H1 (cell line): ENCODE measurements around the gene LYPD6B. TPM values are rescaled to one million over a fixed set of nuclear protein-coding genes. Genes with fewer than 3 reads are reported as not detected.

Source experiments
- CTCF ChIA-PET: fragments of 300-600 bp; sonication (Branson Sonifier 250); formaldehyde crosslinking; loops from one replicate; lab custom pipeline; 2021; ENCODE audit not compliant: partially characterized antibody; lab: Charles Lee
- POLR2A ChIA-PET: fragments of 300-600 bp; sonication (Branson Sonifier 250); formaldehyde crosslinking; loops from one replicate; lab custom pipeline; 2021; ENCODE audit warnings: inconsistent platforms; ENCODE audit not compliant: partially characterized antibody; lab: Charles Lee
- DNase-seq, 2 experiments: peaks; one replicate each; pipeline versions ENCODE4 v3.0.0 to v3.0.0-alpha.2; 2010 to 2022; ENCODE audit warnings: low spot score in 2 of 2, low read depth in 1 of 2, mixed read lengths in 1 of 2
- FAIRE-seq: peaks from 2 replicates; lab custom pipeline; 2011; peaks lifted over from hg19 to GRCh38; lab: Jason Lieb, UNC
- H2AFZ ChIP-seq: 2 replicates; pipeline ENCODE4 v1.8.1; 2012; ENCODE audit warnings: low read length, inconsistent platforms
- H2AK5ac ChIP-seq: 2 replicates; pipeline ENCODE4 v1.6.1; 2013; ENCODE audit warnings: low read depth, low read length
- H2BK120ac ChIP-seq: replicated peaks from 2 replicates; pipeline ENCODE3; 2013; ENCODE audit warnings: low read depth, low read length, inconsistent platforms
- H2BK12ac ChIP-seq: 2 replicates; pipeline ENCODE4 v1.6.1; 2013; ENCODE audit warnings: low read depth, low read length
- H2BK15ac ChIP-seq: 2 replicates; pipeline ENCODE4 v1.6.1; 2013; ENCODE audit warnings: low read length
- H2BK20ac ChIP-seq: 2 replicates; pipeline ENCODE4 v1.6.1; 2013; ENCODE audit warnings: low read length
- H2BK5ac ChIP-seq: 2 replicates; pipeline ENCODE4 v1.6.1; 2013; ENCODE audit warnings: low read depth, low read length
- H3K14ac ChIP-seq: 2 replicates; pipeline ENCODE4 v1.6.1; 2013; ENCODE audit warnings: inconsistent platforms; ENCODE audit not compliant: insufficient read length
- H3K18ac ChIP-seq: 2 replicates; pipeline ENCODE4 v1.6.1; 2013; ENCODE audit warnings: low read length; ENCODE audit errors: extremely low read depth
- H3K23ac ChIP-seq: 2 replicates; pipeline ENCODE4 v1.6.1; 2013; ENCODE audit warnings: inconsistent platforms; ENCODE audit not compliant: insufficient read length
- H3K23me2 ChIP-seq: 2 replicates; pipeline ENCODE4 v1.6.1; 2013; ENCODE audit warnings: low read depth, low read length
- H3K27ac ChIP-seq: 2 replicates; pipeline ENCODE4 v1.6.1; 2011; ENCODE audit warnings: low read depth, low read length, inconsistent platforms
- H3K27me3 ChIP-seq, 4 experiments: replicated peaks in 1 of 4; 1 replicate in 1 of 4; 2 replicates in 3 of 4; pipeline versions ENCODE4 v1.6.1 to v1.8.1; 2011 to 2013; ENCODE audit warnings: low read length in 3 of 4, mild to moderate bottlenecking in 3 of 4, inconsistent platforms in 2 of 4, mixed read lengths in 2 of 4, moderate library complexity in 1 of 4; ENCODE audit not compliant: control insufficient read depth in 3 of 4, insufficient read depth in 3 of 4; ENCODE audit errors: extremely low read depth in 1 of 4
- H3K36me3 ChIP-seq, 4 experiments: 2 replicates each; pipeline versions ENCODE4 v1.6.1 to v1.8.1; 2011 to 2013; ENCODE audit warnings: mild to moderate bottlenecking in 4 of 4, low read length in 3 of 4, moderate library complexity in 2 of 4, control low read depth in 1 of 4, inconsistent platforms in 1 of 4; ENCODE audit not compliant: insufficient read depth in 4 of 4, control insufficient read depth in 2 of 4
- H3K4ac ChIP-seq: replicated peaks from 2 replicates; pipeline ENCODE3; 2013; ENCODE audit warnings: low read length, low read depth, mixed read lengths, inconsistent platforms; ENCODE audit not compliant: insufficient read length
- H3K4me1 ChIP-seq, 4 experiments: replicated peaks in 1 of 4; 1 replicate in 1 of 4; 2 replicates in 3 of 4; pipeline versions ENCODE4 v1.6.1 to v1.8.1; 2011 to 2013; ENCODE audit warnings: low read length in 3 of 4, inconsistent platforms in 2 of 4, mixed read lengths in 1 of 4; ENCODE audit not compliant: insufficient read depth in 4 of 4, control insufficient read depth in 3 of 4
- H3K4me2 ChIP-seq, 2 experiments: 2 replicates each; pipeline versions ENCODE4 v1.6.1 to v1.8.1; 2011 to 2013; ENCODE audit warnings: low read depth in 2 of 2, low read length in 2 of 2, control low read depth in 1 of 2, inconsistent platforms in 1 of 2, mild to moderate bottlenecking in 1 of 2; ENCODE audit not compliant: insufficient read depth in 1 of 2
- H3K4me3 ChIP-seq, 4 experiments: fragments of 200-600, 300-600 bp in 1 of 4; sonication (generic), shearing (Covaris generic), sonication (Bioruptor Twin) in 1 of 4; 2 replicates each; pipeline versions ENCODE4 v1.5.1 to v1.8.1; 2011 to 2016; ENCODE audit warnings: low read length in 4 of 4, low read depth in 3 of 4, control low read depth in 2 of 4, inconsistent platforms in 2 of 4, mild to moderate bottlenecking in 2 of 4, mixed read lengths in 1 of 4, moderate library complexity in 1 of 4; ENCODE audit not compliant: insufficient read depth in 2 of 4; ENCODE audit errors: extremely low read depth in 1 of 4
- H3K56ac ChIP-seq: replicated peaks from 2 replicates; pipeline ENCODE3; 2013; ENCODE audit warnings: low read depth, mild to moderate bottlenecking, mixed read lengths, low read length, inconsistent platforms; ENCODE audit not compliant: insufficient read length
- H3K79me1 ChIP-seq: 2 replicates; pipeline ENCODE4 v1.6.1; 2013; ENCODE audit warnings: low read depth, low read length, control low read depth
- H3K79me2 ChIP-seq, 2 experiments: 2 replicates each; pipeline versions ENCODE4 v1.6.1 to v1.8.1; 2012 to 2013; ENCODE audit warnings: low read length in 2 of 2, mild to moderate bottlenecking in 2 of 2, inconsistent platforms in 1 of 2; ENCODE audit not compliant: insufficient read depth in 2 of 2, control insufficient read depth in 1 of 2
- H3K9ac ChIP-seq, 4 experiments: replicated peaks in 1 of 4; 1 replicate in 1 of 4; 2 replicates in 3 of 4; pipeline versions ENCODE4 v1.6.1 to v1.8.1; 2011 to 2013; ENCODE audit warnings: low read depth in 3 of 4, low read length in 3 of 4, control low read depth in 2 of 4, mild to moderate bottlenecking in 2 of 4, moderate library complexity in 2 of 4, inconsistent platforms in 1 of 4; ENCODE audit errors: extremely low read depth in 1 of 4
- H3K9me3 ChIP-seq, 2 experiments: 2 replicates each; pipeline versions ENCODE4 v1.6.1 to v1.8.1; 2012 to 2013; ENCODE audit warnings: mild to moderate bottlenecking in 2 of 2, moderate library complexity in 2 of 2, control low read depth in 1 of 2, inconsistent platforms in 1 of 2, low read depth in 1 of 2, low read length in 1 of 2, mixed read lengths in 1 of 2; ENCODE audit not compliant: insufficient read depth in 2 of 2
- H4K20me1 ChIP-seq, 2 experiments: replicated peaks in 1 of 2; 2 replicates each; pipeline versions ENCODE3 to v1.8.1; 2011 to 2013; ENCODE audit warnings: inconsistent platforms in 2 of 2, low read length in 2 of 2, mild to moderate bottlenecking in 1 of 2; ENCODE audit not compliant: insufficient read depth in 2 of 2, control insufficient read depth in 1 of 2
- H4K5ac ChIP-seq: 2 replicates; pipeline ENCODE4 v1.6.1; 2013; ENCODE audit warnings: low read length, low read depth, mixed read lengths, inconsistent platforms; ENCODE audit not compliant: insufficient read length
- H4K8ac ChIP-seq: 2 replicates; pipeline ENCODE4 v1.8.0; 2013; ENCODE audit warnings: mild to moderate bottlenecking, moderate library complexity, low read length, inconsistent platforms; ENCODE audit not compliant: insufficient read depth; ENCODE audit errors: extremely low read depth
- H4K91ac ChIP-seq: replicated peaks from 2 replicates; pipeline ENCODE3; 2013; ENCODE audit warnings: low read length, mixed read lengths, inconsistent platforms; ENCODE audit not compliant: insufficient read length
- KDM5A ChIP-seq: fragments of 200-600 bp; IDR thresholded peaks from 2 replicates; pipeline ENCODE4 v1.7.1; 2012; ENCODE audit warnings: mild to moderate bottlenecking, low read length, inconsistent platforms, mixed read lengths
- WGBS, 2 experiments: shearing (Covaris generic) in 1 of 2; methylation state at CpG; one replicate each; pipeline versions ENCODE4 v1.1.6 to v1.1.7; 2013 to 2015; ENCODE audit warnings: low lambda C conversion rate in 2 of 2, mixed read lengths in 2 of 2, inconsistent platforms in 1 of 2, low coverage in 1 of 2, missing lambda C conversion rate in 1 of 2; ENCODE audit not compliant: insufficient replicate concordance in 2 of 2, insufficient coverage in 1 of 2, insufficient read length in 1 of 2; ENCODE audit errors: extremely low coverage in 1 of 2, missing lambda C conversion rate in 1 of 2; 5-methylcytosine and 5-hydroxymethylcytosine counted together
- polyA plus RNA-seq, 7 experiments: library from polyadenylated mRNA; depleted of rRNA in 3 of 7; stranded (reverse) in 5 of 7; unstranded in 2 of 7; fragments of >200 nt in 5 of 7; fragments of 200-250 nt in 2 of 7; gene quantifications; 1 replicate in 5 of 7; 2 replicates in 1 of 7; 4 replicates in 1 of 7; pipeline versions ENCODE4 v1.2.1 to v1.2.3, GENCODE V29; 2011 to 2013; ENCODE audit warnings: missing spikeins in 2 of 7, mixed read lengths in 2 of 7
- total RNA-seq: library from RNA; stranded (reverse); fragmentation: NEBNext Ultra II Directional; extraction: Animal tissue kit (Norgen Biotek cat#: 25700); gene quantifications from 2 replicates; pipeline ENCODE4 v1.2.1, GENCODE V29; 2021

The LYPD6B gene
- total and polyA plus RNA-seq, 2 of the 8 experiments (the other 6 are each of a cell fraction or from before 2014, with no cell fraction given), result 2.2 to 3.5 TPM

- ChIA-PET CTCF (interaction anchor here (1.6 kb wide), 1 partner anchor 35 kb away, joined by 3 read pairs; no protein-coding TSS in a partner anchor), POLR2A (no interaction called here)
- Histone ChIP-seq H3K14ac (no peak overlapping the region), H3K27ac (no peak overlapping the region), H3K18ac (no peak overlapping the region), H3K79me2 (no peaks in the 10 kb centered on the region), H3K79me1 (no peaks in the 10 kb centered on the region), H3K27me3 (no peaks in the 10 kb centered on the region), H4K5ac (no peak overlapping the region), H2BK20ac (no peak overlapping the region), H3K4ac (no peak overlapping the region), H4K8ac (no peak overlapping the region), H4K91ac (no peak overlapping the region), H3K36me3 (no peaks in the 10 kb centered on the region), H2BK5ac (no peak overlapping the region), H3K56ac (no peak overlapping the region), H2AFZ (no peak overlapping the region), H4K20me1 (no peaks in the 10 kb centered on the region), H3K4me3 (no peak overlapping the region), H2BK120ac (no peak overlapping the region), H2AK5ac (no peak overlapping the region), H3K23ac (no peak overlapping the region), H3K4me2 (no peak overlapping the region), H3K23me2 (no peaks in the 10 kb centered on the region), H2BK15ac (no peak overlapping the region), H3K9me3 (no peaks in the 10 kb centered on the region), H3K4me1 (peaks cover 0 to 4% (median 1%) of the 10 kb centered on the region in 4 experiments; a peak in 2 of 7 replicates), H2BK12ac (no peak overlapping the region), H3K9ac (no peak overlapping the region)
- FAIRE-seq (no peak), DNase-seq (no peak)
- TF ChIP-seq KDM5A, result no peak
- WGBS, 2 experiments, result 100% methylated on average over 1 of the region's 1 CpG; no CpG with 5 or more reads in 1 of the 2 experiments
These were observed 131.7 kb downstream of the LYPD6B start for GRCh38 chr2:149170156-149170555.
